ENCODE measurements around the gene LRRIQ1.
"Not testable (repeated sequence)": the region's sequence is repeated elsewhere in the genome, so short reads cannot be mapped to it uniquely, and the experiment has no call there.

Gene LRRIQ1

GRCh38 chr12:85224339-85224738, 188.2 kb downstream of the LRRIQ1 start:
- DNase-seq: not testable (repeated sequence)

DNA sequence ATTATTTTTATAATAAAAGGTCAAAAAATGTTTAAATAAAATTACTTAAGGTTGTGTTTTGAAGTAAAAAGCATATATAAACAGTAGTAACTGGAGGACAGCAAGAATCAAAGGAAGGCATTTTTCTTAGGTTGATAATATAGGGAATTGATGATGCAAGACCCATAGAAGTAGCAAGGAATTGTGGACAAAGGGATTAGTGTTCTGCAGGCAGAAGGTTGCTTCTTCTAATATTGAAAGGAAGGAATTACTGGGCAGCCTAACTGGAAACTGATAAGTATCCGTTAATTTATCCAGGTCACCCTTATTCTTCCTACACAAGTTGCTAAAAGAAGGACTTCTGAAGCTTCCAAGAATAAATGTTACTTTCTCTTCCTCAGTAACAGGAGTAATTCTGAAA, 189.3 kb downstream of the LRRIQ1 start:
- DNase-seq: no peak

GRCh38 chr12:85237327-85237726, 201.2 kb downstream of the LRRIQ1 start:
- DNase-seq: no peak

GRCh38 chr12:85244561-85244960, 208.4 kb downstream of the LRRIQ1 start:
- no peak for DNase-seq

DNA sequence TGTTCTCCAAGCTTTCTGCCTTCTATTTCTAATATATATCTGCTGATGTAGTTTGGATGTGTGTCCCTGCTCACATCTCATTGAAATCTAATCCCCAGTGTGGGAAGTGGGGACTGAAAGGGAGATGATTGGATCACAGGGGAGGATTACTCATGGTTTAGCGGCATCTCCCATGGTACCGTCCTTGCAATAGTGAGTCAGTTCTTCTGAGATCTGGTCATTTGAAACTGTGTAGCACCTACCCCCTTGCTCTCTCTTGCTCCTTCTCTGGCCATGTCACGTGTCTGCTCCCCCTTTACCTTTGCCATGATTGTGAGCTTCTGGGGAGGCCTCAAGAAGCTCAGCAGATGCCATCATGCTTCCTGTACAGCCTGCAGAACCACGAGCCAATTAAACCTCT, 217.7 kb downstream of the LRRIQ1 start:
- no peak for DNase-seq

DNA sequence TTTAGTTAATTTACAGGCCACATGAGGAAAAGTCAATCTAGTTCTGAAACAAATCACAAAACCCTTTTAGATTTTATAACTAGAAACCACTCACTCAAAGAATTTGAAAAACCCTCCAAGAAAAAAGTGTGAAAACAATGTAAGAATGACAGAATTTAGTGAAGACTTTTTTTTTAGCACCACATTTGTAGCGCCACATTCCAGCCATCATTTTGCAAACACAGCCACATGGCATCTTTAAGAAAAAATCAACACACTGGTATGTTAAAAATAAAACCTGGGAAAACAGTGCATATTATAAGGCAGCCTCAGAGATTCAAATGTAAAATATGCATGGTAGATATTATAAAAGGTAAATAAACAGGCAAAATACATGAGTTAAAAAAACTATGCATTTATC, 221.5 kb downstream of the LRRIQ1 start:
- no peak for DNase-seq

- no peak for DNase-seq
Measured at GRCh38 chr12:85260447-85260846, 224.3 kb downstream of the LRRIQ1 start.

- no peak for DNase-seq
Measured at GRCh38 chr12:85260896-85261295, 224.7 kb downstream of the LRRIQ1 start.

- no peak for DNase-seq
Measured at GRCh38 chr12:85266356-85266755, 230.2 kb downstream of the LRRIQ1 start.

- DNase-seq: no peak
Measured at GRCh38 chr12:85273381-85274314, 237.5 kb downstream of the LRRIQ1 start.

- DNase-seq: no peak
Measured at GRCh38 chr12:85274315-85274651, 238.1 kb downstream of the LRRIQ1 start.

DNA sequence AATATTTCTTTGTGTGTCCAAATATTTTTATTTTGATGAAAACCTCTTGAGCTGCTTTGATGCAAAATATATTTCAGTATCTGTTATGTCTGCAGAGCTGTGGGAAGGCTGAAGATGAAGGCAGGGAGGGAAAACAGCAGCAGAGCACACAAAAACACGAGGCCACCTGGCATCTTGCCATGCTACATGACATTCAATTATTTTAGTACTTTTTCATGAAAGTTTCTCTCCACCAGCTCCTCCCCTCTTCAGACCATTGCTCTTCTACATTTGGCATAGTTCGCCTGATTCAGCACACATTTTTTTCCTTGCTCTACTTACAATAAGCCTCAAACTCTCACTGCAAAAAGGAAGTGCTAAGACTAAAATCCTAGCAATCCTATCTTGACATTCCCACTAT, 239.2 kb downstream of the LRRIQ1 start:
- DNase-seq: no peak

DNA sequence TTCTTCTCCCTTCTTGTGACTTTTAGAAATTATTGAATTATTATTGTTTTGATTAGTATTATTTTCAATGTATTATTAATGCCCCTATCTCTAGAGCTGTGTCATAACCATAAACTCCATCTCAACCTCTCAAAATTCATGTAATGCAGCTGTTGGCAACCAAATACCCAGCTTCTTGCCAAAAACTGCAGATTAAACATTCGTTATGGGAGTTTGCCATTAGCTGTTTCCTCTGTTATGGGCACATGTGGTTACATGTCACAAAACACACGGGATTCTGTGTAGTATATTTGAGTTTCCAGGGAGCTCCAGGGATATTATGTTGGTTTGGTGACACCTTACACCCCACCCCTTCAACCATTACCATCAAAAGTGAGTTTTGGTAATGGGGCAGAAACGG, 241.0 kb downstream of the LRRIQ1 start:
- no peak for DNase-seq

- no peak for DNase-seq
Measured at GRCh38 chr12:85277900-85278597, 241.9 kb downstream of the LRRIQ1 start.

- no peak for DNase-seq
Measured at GRCh38 chr12:85278598-85279448, 242.7 kb downstream of the LRRIQ1 start.

GRCh38 chr12:85279449-85280164, 243.5 kb downstream of the LRRIQ1 start:
- DNase-seq: no peak

DNA sequence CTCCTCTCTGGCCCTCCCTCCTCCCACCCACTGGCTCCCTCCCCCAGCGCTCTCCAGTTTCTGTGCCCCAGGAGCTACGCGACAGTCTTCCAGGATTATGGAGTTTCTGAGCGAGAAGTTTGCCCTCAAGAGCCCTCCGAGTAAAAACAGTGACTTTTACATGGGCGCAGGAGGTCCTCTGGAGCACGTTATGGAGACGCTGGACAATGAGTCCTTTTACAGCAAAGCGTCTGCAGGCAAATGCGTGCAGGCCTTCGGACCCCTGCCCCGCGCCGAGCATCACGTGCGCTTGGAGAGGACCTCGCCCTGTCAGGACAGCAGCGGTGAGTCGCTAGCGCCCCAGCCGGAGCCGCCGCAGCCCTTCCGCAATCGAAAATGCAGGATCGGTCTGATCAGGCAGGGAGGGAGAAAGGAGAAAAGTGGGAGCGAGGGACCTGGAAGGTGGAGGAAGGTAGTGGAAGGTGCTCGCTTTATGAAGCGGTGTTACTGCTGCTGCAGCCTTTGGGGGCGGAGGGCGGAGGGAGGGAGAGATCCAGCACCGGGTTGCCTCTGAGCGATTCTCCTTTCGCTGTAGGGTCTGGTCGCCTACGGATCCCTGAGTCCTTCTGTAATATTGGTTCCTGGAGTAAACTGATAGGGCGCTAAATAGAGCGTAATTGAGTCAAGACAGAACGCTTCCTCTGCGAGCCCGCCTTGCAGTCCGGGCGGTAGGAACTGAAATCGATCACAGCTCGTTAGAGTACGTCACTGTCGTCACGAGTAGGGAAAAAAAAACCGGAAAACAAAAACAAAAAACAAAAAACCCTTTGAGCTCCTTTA, 244.2 kb downstream of the LRRIQ1 start, which contains the start of gene ALX1:
Gene ALX1 (plus strand): TSS at position 56 of the 819 bp plus-strand sequence. CDS start 42 bp downstream, at position 98.
- DNase-seq: peak; percentile 34

- DNase-seq: no peak
Measured at GRCh38 chr12:85280984-85281630, 245.0 kb downstream of the LRRIQ1 start.

DNA sequence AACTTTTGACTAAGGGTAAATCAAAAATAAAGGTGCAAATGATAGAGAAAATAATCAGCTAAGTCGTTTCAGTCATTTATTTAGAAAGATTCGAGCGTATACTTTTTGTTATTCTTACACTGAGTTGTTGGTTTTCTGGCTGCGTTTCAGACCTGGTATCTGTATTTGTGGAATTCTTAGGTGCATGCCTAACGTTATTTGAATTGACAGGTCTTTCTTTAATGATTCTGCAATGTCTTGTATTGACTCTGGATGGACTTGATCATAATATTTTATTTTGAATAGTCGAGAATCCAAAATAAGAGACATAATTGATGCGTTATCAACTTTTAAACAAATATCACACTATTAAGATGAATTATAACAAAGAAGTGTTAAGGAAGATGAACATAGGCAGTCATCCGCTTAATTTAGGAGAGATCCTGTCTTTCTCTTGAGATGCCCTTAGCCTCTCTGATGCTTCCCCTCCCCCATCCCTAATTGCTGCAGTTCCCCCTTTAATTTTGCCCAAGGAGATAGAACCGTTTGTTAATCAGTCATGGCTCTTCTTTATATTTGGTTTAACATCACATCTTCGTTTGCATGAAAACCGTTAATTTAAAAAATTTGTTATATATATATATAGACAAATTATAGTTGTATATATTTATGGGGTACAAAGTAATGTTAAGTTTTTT, 245.6 kb downstream of the LRRIQ1 start:
- no peak for DNase-seq

- DNase-seq: no peak
Measured at GRCh38 chr12:85283560-85283959, 247.4 kb downstream of the LRRIQ1 start.
